Measurements from ENCODE around the gene EPS8L2. TPM values are rescaled to one million over a fixed set of nuclear protein-coding genes. Genes with fewer than 3 reads are reported as not detected.

Gene EPS8L2
- total and polyA plus RNA-seq, 9 of the 15 experiments (the other 6 are each of a cell fraction or from before 2014, with no cell fraction given) = 0.75 to 17.0 (median 3.7) TPM

GRCh38 chr11:693415-693831, 12.6 kb upstream of the EPS8L2 start (continued):
- TF ChIP-seq AFF4 (CRISPR knock-in tag; IDR thresholded peaks at IDR 0.05) (0 out of 2 replicates have a peak, but pooled peaks have one; percentile 17), EP300 (IDR thresholded peaks at IDR 0.05; ENCODE audit: low read length) (peak; percentile 17; the same call in 1 of the 2 replicates), POU5F1 (IDR thresholded peaks at IDR 0.05; ENCODE audit: borderline replicate concordance, low read depth, low read length, partially characterized antibody) (no peak), ZBTB7A (IDR thresholded peaks at IDR 0.05; ENCODE audit: borderline replicate concordance, control insufficient read depth, low read depth, low read length) (peak; percentile 34; the same call in 1 of the 2 replicates), SMARCE1 (IDR thresholded peaks at IDR 0.05) (0 out of 2 replicates have a peak, but pooled peaks have one; percentile 4), CEBPG (CRISPR knock-in tag; IDR thresholded peaks at IDR 0.05) (peak; percentile 91), CEBPG (tag; conservative IDR thresholded peaks at IDR 0.05 in 1 of 2, IDR thresholded peaks at IDR 0.05 in 1 of 2) (no peak; a peak in 1 of 4 replicates), RNF2 (IDR thresholded peaks at IDR 0.05) (no peak), EP400 (IDR thresholded peaks at IDR 0.05) (peak; percentile 48), ZNF224 (CRISPR knock-in tag; IDR thresholded peaks at IDR 0.05) (no peak), TFAP4 (CRISPR knock-in tag; IDR thresholded peaks at IDR 0.05; ENCODE audit: borderline replicate concordance) (peak; percentile 5; the same call in 1 of the 2 replicates), ATF4 (CRISPR knock-in tag; IDR thresholded peaks at IDR 0.05) (0 out of 2 replicates have a peak, but pooled peaks have one; percentile 47), ZFP1 (CRISPR knock-in tag; IDR thresholded peaks at IDR 0.05) (no peak), MAZ (CRISPR knock-in tag; conservative IDR thresholded peaks at IDR 0.05 in 1 of 2, IDR thresholded peaks at IDR 0.05 in 1 of 2) (peak in 1 of 2 experiments; percentile 50; a peak in 1 of 4 replicates), ATF3 (IDR thresholded peaks at IDR 0.05) (peak; percentile 55), ATF3 (CRISPR knock-in tag; conservative IDR thresholded peaks at IDR 0.05) (no peak), RBFOX2 (IDR thresholded peaks at IDR 0.05; ENCODE audit: low read depth, low read length) (peak; percentile 71; the same call in 1 of the 2 replicates), ZNF197 (CRISPR knock-in tag; IDR thresholded peaks at IDR 0.05; ENCODE audit: low read depth) (no peak)
